Gastroesophageal sphincter (tissue), 4 donors: ENCODE measurements around the gene SMIM27. TPM values are rescaled to one million over a fixed set of nuclear protein-coding genes. Genes with fewer than 3 reads are reported as not detected.
A peak's percentile ranks its signal among the peaks of the same experiment; 100 is the strongest.

Experiments
- ATAC-seq: fragments of 150-250 bp; one replicate; pipeline ENCODE4 v1.9.1; 2016; ENCODE audit warnings: mild to moderate bottlenecking, moderate library complexity
- H3K27ac ChIP-seq, 4 donors: fragments of 200-600 bp; sonication (generic) in 3 of 4; 1 replicate in 3 of 4; 2 replicates in 1 of 4; pipeline ENCODE4 v1.5.1; 2016 to 2019
- H3K27me3 ChIP-seq: fragments of 200-600 bp; sonication (generic); one replicate; pipeline ENCODE4 v1.5.1; 2019
- H3K36me3 ChIP-seq, 2 donors: fragments of 200-600 bp; sonication (generic); one replicate each; pipeline ENCODE4 v1.5.1; 2019; ENCODE audit warnings: control low read depth in 1 of 2
- H3K4me1 ChIP-seq, 3 donors: fragments of 200-600 bp; sonication (generic); 1 replicate in 2 of 3; 2 replicates in 1 of 3; pipeline ENCODE4 v1.5.1; 2016 to 2019; ENCODE audit warnings: control low read depth in 2 of 3
- H3K4me3 ChIP-seq, 2 donors: fragments of 200-600 bp; sonication (generic); one replicate each; pipeline ENCODE4 v1.5.1; 2019; ENCODE audit warnings: mild to moderate bottlenecking in 1 of 2, moderate library complexity in 1 of 2
- H3K9me3 ChIP-seq, 3 donors: fragments of 200-600 bp; sonication (generic); one replicate each; pipeline ENCODE4 v1.5.1; 2017 to 2019; ENCODE audit warnings: control low read depth in 2 of 3
- EP300 ChIP-seq: sonication (generic); formaldehyde crosslinking; IDR thresholded peaks from one replicate; pipeline ENCODE4 v1.6.1; 2017; ENCODE audit warnings: antibody characterized with exemption, mild to moderate bottlenecking
- POLR2A ChIP-seq, 2 donors: fragments of 450-650 bp; IDR thresholded peaks; one replicate each; pipeline ENCODE4 v1.6.1; 2017; ENCODE audit warnings: antibody characterized with exemption in 2 of 2, mild to moderate bottlenecking in 2 of 2, moderate library complexity in 1 of 2
- POLR2AphosphoS5 ChIP-seq: sonication (generic); formaldehyde crosslinking; IDR thresholded peaks from one replicate; pipeline ENCODE4 v1.6.1; 2017; ENCODE audit warnings: antibody characterized with exemption
- WGBS, 2 donors: methylation state at CpG; one replicate each; pipeline ENCODE4 v1.1.5; 2018; ENCODE audit warnings: low coverage in 1 of 2; 5-methylcytosine and 5-hydroxymethylcytosine counted together
- total RNA-seq, 4 donors: library from RNA; depleted of rRNA; stranded (reverse); fragments of >200 nt; gene quantifications; one replicate each; pipeline ENCODE4 v1.1.0, GENCODE V29; 2016
- TF ChIP-seq, protein P1 (sequence below), 4 experiments: fragments of 200-600 bp in 2 of 4; fragments of 450-650 bp in 2 of 4; sonication (generic) in 1 of 4; IDR thresholded peaks; one replicate each; pipeline ENCODE4 v1.5.1; 2017 to 2019; ENCODE audit warnings: antibody characterized with exemption in 4 of 4, mild to moderate bottlenecking in 2 of 4, moderate library complexity in 2 of 4

SMIM27 gene, protein sequence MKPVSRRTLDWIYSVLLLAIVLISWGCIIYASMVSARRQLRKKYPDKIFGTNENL
- total RNA-seq, result 10 to 100 TPM in 1 of 4 donors, 1 to 10 TPM in 3; 4.0 to 12.5 (median 8.2) TPM

DNA sequence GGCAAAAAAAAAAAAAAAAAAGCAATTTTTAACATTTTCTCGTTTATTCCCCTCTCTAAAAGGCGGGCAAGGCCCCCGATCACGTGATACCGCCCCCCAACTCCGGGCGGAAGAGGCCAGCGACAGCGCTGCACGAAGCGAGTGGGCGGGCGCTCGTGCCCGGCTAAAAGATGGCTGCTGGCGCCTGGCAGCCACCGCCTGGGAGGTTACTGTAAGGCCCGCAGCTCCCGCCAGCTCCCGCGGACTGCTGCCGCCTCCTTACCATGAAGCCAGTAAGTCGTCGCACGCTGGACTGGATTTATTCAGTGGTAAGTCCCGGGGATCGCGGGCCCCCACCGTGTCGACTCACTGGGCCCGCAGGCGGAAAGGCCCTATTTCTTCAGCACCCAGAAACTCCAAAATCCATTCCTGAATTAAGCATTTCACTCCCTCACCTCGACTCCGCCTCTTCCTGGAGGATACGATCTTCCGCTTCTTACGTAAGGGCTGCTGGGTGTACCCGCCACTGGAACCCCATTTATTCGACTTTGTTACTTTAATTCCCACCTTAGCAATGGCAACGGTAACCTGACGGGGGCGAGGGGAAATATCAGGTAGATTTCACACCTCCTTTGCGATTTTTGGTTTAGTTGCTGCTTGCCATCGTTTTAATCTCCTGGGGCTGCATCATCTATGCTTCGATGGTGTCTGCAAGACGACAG is at the start of gene SMIM27, which contains the start of gene TOPORS:
Gene SMIM27, plus strand, starts transcription at position 156 of the 701 bp plus-strand sequence. Its CDS starts 108 bp downstream, at position 264.
Gene TOPORS, minus strand, starts transcription at position 415 of the 701 bp plus-strand sequence. Its CDS starts 150 bp downstream, at position 265.
- peak; percentile 93 for ATAC-seq
- WGBS, 2 donors, result 0% methylated on average over 7 to 31 of the region's 46 CpGs
- TF ChIP-seq, protein P1, sequence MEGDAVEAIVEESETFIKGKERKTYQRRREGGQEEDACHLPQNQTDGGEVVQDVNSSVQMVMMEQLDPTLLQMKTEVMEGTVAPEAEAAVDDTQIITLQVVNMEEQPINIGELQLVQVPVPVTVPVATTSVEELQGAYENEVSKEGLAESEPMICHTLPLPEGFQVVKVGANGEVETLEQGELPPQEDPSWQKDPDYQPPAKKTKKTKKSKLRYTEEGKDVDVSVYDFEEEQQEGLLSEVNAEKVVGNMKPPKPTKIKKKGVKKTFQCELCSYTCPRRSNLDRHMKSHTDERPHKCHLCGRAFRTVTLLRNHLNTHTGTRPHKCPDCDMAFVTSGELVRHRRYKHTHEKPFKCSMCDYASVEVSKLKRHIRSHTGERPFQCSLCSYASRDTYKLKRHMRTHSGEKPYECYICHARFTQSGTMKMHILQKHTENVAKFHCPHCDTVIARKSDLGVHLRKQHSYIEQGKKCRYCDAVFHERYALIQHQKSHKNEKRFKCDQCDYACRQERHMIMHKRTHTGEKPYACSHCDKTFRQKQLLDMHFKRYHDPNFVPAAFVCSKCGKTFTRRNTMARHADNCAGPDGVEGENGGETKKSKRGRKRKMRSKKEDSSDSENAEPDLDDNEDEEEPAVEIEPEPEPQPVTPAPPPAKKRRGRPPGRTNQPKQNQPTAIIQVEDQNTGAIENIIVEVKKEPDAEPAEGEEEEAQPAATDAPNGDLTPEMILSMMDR (IDR thresholded peaks at IDR 0.05), result peak in 2 of 4 experiments; percentile 9 to 15
- TF ChIP-seq POLR2A (IDR thresholded peaks at IDR 0.05) (peak; percentile 45 to 46), EP300 (no peak), POLR2AphosphoS5 (peak; percentile 73)
- peak within 1 kb of the TSS; percentile 91 to 97 (median 94) for H3K27ac ChIP-seq
- peak within 1 kb of the TSS; percentile 87 to 89 for H3K4me3 ChIP-seq
- H3K4me1 ChIP-seq, result peaks cover 0 to 36% (median 22%) of the 10 kb centered on the region in 3 donors
- H3K9me3 ChIP-seq, result no peaks in the 10 kb centered on the region
- H3K36me3 ChIP-seq, result peaks cover 0 to 6% of the 10 kb centered on the region in 2 donors
- H3K27me3 ChIP-seq, result no peaks in the 10 kb centered on the region

DNA sequence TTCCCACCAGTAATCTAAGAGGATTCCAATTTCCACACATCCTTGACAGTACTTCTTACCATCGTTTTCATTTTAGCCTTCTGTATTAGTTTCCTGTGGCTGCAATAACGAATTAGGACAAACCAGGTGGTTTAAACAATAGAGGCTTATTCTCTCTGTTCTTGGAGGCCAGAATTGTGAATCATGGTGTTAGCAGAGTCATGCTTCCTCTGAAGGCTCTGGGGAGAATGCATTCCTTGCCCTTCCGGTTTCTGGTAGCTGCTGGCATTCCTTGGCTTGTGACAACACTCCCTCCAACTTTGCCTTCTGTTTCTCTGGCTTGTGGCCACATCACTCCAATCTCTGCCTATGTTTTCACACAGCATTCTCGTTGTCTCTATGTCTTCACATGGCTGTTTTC is 49.7 kb upstream of the SMIM27 start:
- no peak for ATAC-seq
- no peak overlapping the region for H3K27ac ChIP-seq
- H3K36me3 ChIP-seq, result peaks cover 0 to 43% of the 10 kb centered on the region in 2 donors

DNA sequence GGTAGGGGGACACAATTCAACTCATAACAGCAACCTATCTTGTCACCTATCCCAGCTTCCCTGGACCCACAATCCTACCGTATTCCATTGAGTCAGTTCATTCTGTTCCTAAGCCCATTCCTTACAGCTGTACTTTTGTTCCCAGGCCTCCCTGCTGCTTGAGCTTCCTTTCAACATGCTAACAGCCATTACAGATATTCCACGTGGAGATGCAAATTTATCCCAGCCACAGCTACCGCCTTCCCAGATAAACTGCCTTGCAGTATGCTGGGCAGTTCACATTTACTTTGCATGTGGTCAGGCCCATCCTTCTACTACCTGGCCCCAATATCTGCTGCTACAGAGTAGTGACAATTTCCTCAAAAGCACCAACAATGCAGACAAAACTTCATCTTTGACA is 49.1 kb upstream of the SMIM27 start:
- Histone ChIP-seq H3K36me3 (peaks cover 0 to 37% of the 10 kb centered on the region in 2 donors), H3K9me3 (no peaks in the 10 kb centered on the region), H3K27ac (no peak overlapping the region), H3K4me3 (no peak overlapping the region), H3K4me1 (no peaks in the 10 kb centered on the region), H3K27me3 (no peaks in the 10 kb centered on the region)
- 88 to 89% methylated on average over 2 to 3 of the region's 3 CpGs for WGBS, 2 donors
- TF ChIP-seq POLR2AphosphoS5, result no peak
- TF ChIP-seq EP300, result no peak
- TF ChIP-seq, protein P1 (IDR thresholded peaks at IDR 0.05), result no peak
- no peak for TF ChIP-seq POLR2A (IDR thresholded peaks at IDR 0.05)
- no peak for ATAC-seq

More for the DNA sequence above, 49.7 kb upstream of the SMIM27 start:
- no peak for TF ChIP-seq POLR2A (IDR thresholded peaks at IDR 0.05)
- TF ChIP-seq EP300, result no peak
- no peak overlapping the region for H3K4me3 ChIP-seq
- H3K9me3 ChIP-seq, result no peaks in the 10 kb centered on the region
- no peaks in the 10 kb centered on the region for H3K27me3 ChIP-seq
- 78 to 79% methylated on average over 3 to 4 of the region's 4 CpGs for WGBS, 2 donors
- no peaks in the 10 kb centered on the region for H3K4me1 ChIP-seq

DNA sequence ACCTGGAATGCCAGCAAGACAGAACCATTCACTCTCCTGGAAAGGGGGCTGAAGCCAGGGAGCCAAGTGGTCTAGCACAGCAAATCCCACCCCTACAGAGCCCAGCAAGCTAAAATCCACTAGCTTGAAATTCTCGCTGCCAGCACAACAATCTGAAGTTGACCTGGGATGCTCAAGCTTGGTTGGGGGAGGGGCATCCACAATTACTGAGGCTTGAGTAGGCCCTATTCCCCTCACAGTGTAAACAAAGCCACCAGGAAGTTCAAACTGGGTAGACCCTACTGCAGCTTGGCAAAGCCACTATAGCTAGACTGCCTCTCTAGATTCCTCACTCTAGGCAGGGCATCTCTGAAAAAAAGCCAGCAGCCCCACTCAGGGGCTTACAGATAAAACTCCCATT is 43.4 kb upstream of the SMIM27 start:
- Histone ChIP-seq H3K4me1 (no peaks in the 10 kb centered on the region), H3K4me3 (no peak overlapping the region), H3K27me3 (no peaks in the 10 kb centered on the region), H3K9me3 (no peaks in the 10 kb centered on the region), H3K27ac (no peak overlapping the region), H3K36me3 (no peaks in the 10 kb centered on the region)
- TF ChIP-seq, protein P1 (IDR thresholded peaks at IDR 0.05), result no peak
- TF ChIP-seq POLR2AphosphoS5 (no peak), EP300 (no peak), POLR2A (IDR thresholded peaks at IDR 0.05) (no peak)
- no peak for ATAC-seq
- WGBS, 2 donors, result no CpG with 5 or more reads among the region's 1 CpG

DNA sequence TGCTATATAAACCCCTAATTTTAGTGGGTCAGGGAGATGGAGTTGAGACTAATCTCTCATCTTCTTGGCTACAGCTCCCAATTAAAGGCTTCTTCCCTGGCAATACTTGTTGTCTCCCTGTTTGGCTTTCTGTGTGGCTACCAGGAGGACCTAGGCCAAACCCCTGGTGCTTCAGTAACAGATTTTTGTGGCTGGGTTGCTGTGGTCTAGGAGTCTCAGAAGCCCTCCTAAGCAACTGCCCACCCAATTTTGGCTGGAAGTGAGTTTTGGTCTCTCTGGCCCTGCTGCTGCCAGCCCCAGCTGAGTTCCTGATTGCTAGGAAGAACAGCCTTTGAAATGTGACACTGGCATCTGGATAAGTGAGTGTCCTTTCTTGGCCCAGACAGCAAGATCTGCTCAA is 35.9 kb upstream of the SMIM27 start:
- ATAC-seq, result no peak
- no peak overlapping the region for H3K27ac ChIP-seq
- TF ChIP-seq POLR2AphosphoS5 (no peak), POLR2A (IDR thresholded peaks at IDR 0.05) (no peak), EP300 (no peak)
- TF ChIP-seq, protein P1 (IDR thresholded peaks at IDR 0.05), result no peak
- no peaks in the 10 kb centered on the region for H3K9me3 ChIP-seq
- H3K36me3 ChIP-seq, result no peaks in the 10 kb centered on the region
- H3K27me3 ChIP-seq, result no peaks in the 10 kb centered on the region
- H3K4me1 ChIP-seq, result no peaks in the 10 kb centered on the region
- no peak overlapping the region for H3K4me3 ChIP-seq
